Measurements from ENCODE around the gene ATIC.
"Not testable (repeated sequence)": the region's sequence is repeated elsewhere in the genome, so short reads cannot be mapped to it uniquely, and the experiment has no call there.

Gene ATIC

DNA sequence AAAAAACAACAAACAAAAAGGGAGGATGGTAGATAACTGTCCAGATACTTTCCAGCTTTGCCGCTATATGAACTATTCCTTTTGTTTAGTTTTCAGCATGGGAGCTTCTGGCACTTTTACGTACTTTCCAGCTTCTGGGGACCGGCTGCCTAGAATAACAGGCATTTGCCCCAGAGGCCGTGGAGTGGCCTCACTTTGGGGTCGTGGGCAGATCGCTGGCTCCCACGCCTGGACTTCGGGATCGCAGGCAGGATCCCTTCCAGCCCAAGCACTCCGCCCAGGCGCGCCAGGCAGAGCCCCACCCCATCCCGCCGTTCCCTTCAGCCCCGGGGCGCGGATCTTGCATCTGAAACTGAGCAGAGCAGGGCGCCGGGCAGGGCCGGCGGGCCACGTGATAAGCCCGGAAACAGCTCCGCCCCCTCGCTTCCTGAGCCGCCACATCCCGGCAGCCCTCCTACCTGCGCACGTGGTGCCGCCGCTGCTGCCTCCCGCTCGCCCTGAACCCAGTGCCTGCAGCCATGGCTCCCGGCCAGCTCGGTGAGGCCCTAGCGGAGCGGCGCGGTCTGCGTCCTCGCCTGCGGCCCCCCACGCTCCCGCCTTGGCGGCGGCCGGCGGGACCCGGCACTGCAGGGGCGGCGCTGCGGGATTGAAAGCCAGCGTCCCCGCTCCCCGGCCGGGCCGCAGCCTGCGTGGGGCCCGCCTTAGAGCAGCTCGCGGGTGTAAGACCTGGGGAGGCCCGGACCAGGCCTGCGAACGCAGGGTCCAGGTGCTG is at the start of gene ATIC:
Gene ATIC (plus strand): TSS at position 435 of the 772 bp plus-strand sequence. CDS start 84 bp downstream, at position 519.
- DNase-seq = peak; percentile 69 to 84 (median 76)

DNA sequence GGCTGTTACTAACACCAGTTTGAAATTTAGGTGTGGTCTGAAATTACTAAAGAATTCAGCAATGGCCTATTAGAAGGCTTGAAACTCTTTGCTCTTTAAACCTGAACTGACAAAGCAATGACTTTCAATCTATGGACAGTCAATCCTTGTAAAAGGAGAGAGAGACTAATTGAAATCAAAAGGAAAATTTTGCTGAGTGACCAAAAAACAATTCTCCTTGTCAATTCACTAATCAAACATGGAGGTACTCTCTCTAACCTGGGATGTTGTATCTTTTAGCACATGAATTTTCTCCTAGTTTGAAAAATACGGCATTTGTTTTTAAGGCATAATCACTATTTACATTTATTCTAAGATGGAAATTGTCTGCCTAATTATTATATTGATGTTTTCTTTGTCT is 49.6 kb upstream of the ATIC start:
- DNase-seq = no peak

DNA sequence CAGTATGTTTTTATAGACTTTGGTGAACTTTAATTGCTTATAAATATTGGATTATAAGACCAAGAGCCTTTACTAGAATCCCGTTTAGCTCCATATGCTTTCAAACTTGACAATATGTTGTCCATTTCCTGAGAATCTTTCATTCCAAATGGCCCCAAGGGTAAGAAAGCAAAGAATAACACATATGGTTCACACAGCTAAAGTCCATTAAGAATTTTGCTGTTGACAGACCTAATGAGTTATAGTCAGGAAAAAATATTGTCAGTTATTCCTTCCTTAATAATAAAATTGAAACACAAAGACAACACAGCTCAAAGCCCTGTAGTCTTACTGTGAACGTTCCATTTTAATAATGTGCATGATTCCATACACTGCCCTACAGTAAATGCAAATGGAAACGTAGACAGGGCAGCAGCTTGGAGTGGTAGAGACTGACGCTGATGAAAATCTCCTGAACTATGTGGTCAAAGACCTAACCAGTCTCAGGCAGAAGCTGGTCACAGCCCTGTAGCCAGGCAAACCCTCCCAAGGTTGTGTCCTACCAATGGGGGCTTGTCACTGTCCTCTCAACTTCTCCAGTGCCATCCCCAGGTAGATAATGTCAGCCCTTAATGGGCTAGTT is 49.0 kb upstream of the ATIC start:
- no peak for DNase-seq

DNA sequence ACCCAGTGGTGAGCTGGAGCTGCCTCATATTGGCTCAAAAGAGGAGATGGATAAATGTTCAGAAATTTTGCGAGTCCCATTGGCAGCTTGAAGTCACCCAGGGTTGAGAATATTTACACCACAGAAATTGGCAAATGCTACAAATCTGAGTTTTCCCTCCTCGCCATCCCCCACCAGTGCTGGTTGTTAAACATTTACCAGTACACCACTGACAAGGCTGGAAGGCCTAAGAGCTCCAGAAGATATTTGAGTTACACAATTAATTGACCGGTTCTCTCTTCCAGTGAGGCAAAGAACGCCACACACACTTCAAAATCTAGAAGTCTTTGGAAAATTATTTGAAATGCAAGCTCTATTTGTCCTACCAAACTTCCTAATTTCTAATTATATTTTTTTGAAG is 47.5 kb upstream of the ATIC start:
- DNase-seq = no peak

DNA sequence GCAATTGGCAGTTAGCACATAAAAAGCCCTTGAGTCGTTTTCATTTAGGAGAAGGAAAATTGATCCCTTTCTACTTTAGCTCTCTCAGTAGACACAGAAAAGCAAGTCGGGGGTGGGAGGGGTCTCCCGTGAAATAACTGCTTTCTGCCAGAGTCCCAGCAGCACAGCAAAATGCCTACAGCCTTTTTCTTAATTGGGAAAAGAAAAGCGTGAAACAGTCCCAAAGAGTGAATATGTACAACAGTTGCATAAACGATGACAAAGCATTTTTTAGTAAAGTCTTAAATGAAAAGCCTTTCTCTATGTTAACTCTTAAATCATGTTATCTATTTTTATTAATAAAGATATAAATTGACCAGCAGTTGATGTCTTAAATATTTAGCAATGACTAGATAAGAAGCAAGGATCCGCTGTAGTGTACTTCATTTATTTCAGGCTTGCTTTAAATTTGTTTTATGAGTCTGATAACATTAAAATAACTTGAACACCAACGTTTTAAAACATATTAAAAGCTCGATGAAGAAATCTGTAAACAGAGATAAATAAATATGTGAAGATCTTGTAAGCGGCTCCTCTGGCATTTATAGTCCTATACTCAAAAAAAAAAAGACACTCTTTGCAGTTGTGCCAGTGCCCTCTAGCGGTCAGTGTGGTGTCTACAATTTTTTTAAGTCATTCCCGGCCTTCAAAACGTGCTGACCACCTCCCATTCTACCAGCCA is 42.3 kb upstream of the ATIC start:
- DNase-seq = peak; percentile 17 to 27 (median 20)

DNA sequence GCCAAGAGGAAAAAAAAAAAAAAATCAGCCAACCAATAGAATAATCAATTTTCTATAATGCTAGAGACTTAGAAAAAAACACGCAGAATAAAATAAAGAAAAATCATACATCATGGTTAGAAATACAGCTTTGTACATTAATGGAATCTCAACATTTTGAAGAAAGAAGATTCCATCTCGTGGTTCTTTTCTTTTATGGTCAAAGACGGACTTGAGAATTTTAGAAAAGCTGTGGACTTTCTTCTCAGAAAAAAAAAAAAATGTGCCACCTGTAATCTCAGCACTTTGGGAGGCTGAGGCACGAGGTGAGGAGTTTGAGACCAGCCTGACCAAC is 41.8 kb upstream of the ATIC start:
- no peak for DNase-seq

DNA sequence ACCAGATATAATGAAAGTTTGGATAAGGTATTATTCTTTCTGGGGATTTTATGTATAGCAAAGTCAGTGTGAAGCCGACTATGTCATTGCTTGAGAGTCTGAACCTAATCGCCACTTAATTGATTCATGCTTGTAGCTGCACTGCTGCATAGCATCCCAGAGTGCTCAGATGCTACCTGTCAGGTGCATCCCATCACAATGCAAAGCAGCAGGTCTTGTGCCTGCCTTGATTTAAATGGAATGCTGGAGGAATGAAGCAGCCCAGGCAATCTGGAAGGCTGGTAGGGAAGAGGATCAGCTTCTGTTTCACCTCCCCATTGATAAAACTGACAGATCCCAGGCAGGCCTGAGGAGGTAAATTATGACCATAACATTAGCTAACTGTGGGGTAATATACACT is 40.4 kb upstream of the ATIC start:
- no peak for DNase-seq

DNA sequence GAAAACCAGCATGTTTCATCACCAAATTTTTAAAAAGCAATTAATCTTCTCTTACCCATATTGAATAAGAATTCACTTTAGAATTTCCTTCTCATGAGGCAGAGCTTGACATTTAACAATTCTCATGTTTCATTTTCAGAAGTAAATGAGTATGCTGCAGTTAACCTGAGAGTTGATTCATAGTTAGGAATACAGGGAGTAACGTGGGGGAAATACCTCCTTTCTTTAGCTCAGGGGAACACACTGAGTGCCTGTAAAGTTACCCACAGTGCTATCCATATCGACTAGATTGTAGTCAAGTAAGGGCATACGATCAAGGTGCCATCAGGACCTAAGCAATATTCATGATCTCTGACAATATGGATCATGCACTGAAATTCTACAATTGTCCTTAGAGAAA is 38.9 kb upstream of the ATIC start:
- no peak for DNase-seq

DNA sequence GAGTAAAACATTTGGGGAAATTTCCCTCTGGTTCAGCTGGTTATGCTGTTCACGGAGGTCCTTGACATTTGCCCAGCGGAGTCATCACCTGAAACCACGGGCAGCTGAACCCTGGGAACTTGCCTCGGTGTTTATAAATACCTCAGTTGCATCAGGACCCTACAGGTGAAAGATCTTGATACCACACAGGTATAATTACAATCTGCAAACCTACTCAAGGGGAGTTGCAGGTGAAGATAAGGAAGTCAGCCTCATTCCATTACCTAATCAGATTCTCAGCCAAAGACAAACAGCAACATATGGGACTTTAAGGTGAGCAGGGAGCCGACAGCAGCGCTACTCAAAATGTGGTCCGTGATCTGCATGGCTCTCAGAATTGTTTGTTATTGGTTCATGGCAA is 37.0 kb upstream of the ATIC start:
- no peak for DNase-seq

DNA sequence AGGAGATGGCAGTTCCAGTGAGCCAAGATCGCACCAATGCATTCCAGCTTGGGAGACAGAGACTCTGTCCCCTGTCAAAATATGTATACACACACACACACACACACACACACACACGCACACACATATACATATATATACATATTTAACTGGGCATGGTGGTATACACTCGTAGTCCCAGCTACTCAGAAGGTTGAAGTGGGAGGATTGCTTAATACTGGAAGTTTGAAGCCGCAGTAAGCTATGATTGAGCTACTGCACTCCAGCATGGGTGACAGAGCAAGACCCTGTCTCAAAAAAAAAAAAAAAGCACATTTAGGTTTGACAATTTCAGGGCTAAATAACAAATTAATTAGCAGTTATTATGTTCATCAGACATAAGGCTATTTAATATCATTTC is 36.0 kb upstream of the ATIC start:
- no peak for DNase-seq

DNA sequence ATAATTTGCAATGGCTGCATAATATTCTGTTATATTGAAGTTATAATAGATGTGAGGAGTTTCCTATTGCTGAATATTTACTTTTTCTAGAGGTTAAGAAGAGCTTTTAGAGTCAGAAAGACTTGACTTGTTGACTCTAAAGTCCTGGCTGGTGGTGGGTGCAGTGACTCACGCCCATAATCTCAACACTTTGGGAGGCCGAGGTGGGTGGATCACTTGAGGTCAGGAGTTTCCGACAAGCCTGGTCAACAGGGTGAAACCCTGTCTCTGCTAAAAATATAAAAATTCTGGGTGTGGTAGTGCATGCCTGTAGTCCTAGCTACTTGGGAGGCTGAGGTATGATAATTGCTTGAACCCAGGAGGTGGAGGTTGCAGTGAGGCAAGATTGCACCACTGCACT is 33.9 kb upstream of the ATIC start:
- no peak for DNase-seq

DNA sequence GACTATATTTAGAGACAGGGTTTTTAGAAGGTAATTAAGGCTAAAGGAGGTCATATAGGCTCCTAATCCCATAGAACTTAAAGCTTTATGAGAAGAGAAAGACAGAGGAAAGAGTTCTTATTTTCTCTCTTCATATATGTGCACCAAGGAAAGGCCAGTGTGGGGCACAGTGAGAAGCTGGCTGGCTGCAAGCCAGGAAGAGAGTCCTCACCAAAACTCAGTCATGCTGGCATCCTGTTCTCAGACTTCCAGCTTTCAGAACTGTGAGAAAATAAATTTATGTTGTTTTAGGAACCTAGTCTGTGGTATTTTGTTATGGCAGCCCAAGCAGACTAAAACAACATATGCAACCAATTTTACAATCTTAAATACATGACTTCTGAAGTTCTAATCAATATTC is 31.5 kb upstream of the ATIC start:
- no peak for DNase-seq

DNA sequence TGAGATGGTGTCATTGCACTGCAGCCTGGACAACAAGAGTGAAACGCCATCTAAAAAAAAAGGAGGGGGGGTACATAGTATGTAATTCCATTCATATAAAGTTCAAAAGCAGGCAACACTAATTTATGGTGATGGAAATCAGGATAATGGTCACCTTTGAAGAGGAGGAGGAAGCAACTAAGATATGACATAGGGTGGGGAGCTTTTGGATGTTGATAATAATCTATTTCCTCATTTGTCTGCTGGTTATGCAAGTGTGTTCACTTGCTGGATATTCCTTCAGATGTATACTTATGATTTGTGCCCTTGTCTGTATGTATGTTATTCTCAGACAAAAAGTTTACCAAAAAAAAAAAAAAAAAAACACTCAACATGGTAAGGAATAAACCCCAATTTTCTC is 28.6 kb upstream of the ATIC start:
- no peak for DNase-seq

DNA sequence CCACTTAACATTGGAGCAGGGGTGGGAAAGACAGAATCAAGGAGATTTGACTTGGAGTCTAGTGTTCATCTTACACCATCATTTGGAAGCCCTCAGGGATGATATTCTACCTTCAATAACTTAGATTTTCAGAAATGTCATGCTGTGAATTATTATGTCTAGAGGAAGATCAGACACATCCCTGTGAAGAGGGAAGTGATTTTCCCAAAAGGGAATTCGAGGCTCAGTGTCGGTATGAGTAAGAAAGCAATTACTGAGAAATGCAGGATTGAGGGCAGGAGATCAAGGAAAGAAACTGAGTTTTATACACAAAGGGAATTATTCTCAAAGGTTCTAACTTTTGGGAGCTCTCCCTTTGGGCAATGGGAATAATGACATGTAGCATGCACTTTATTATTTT is 25.6 kb upstream of the ATIC start:
- no peak for DNase-seq

DNA sequence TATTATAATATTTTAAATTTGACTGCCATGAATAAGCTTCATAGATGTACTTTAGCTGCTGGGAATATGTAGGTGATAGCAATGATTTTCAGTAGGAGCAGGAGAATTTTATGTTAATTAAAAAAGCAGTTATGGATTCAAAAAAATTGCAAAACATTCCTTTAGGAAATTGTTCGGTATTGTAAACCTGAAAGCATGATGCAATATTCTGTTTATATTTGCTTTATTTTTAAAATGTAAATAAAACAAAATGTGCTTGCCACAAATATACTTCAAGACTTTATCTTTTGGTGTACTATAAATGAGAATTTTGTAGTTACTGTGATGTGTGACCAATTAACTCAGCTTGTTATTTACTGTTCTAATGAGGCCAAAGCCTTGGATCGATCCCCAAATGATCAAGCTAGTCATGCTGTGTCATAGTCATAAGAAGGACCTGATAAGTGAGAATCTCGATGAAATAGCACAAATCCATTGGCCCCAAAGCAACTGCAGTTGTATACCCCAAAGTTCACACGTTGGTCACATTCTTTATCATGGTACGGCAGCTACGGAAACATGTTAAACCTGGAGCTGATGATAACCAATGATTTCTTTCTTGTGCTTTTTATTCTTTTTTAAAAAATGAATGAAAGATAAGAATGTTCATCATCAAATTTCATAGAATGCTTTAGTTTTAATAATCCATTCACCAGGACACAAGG is 23.6 kb upstream of the ATIC start:
- no peak for DNase-seq

DNA sequence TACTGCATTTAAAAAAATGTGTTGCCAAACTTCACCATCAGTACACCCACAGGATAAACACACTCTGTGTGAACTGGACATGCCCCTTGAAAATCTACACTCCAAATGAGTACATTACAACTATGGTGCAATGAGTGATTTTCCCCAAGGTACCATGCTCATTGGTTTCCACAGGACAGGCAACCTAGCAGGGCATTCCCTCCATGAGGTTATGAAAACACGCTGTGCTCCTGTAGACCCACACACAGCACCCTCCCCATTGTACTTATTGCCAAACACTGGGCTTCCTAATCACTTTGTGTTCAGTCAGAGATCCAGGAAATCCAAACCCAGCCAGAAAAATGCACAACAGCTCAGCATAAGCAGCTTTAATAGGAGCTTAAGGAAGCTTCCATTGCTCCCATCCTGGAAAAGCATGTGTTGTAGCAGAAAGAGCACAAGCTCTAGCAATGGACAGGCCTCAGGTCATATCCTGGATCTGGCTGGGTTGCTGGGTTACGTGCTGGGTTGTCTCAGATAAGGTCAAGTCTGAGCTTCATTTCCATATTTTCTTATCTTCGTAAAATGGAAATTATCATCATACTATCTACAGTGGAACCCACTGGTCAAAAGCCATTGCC is 20.8 kb upstream of the ATIC start:
- DNase-seq = no peak

DNA sequence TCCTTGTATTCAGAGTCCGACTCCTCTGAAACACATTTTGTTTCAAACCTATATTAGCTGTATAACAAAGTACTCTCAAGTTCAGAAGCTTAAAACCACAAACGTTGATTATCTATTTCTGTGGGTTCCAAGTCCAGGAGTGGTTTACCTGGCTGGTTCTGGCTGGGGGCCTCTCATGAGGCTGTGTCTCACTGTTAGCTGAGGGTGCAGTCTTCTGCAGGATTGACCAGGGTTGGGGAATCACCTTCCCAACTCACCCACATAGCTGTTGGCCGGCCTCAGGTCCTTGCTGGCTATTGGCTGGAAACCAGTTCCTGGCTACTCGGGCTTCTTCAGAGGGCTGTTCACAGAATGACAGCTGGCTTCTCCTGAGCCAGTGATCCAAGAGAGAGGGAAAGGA is 18.0 kb upstream of the ATIC start:
- no peak for DNase-seq

DNA sequence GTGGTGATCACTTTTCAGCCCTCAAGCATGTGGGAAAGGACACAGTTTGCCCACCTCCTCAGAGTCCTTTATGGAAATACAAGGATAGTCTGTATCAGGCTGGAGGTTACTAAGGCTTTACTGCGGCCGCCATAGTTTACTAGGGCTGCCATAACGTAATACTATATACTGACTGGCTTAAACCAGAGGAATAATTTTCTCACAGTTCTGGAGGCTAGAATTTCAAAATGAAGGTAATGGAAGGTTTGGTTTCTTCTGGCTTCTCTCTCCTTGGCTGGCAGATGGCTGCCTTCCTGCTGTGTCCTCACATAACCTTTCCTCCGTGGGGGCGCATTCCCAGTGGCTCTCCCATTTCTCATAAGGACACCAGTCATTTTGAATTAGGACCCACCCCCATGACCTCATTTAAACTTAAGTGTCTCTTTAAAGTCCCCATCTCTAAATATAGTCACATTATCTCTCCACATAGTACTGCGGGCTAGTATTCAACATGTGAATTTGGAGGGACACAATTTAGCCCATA is 12.5 kb upstream of the ATIC start:
- no peak for DNase-seq

DNA sequence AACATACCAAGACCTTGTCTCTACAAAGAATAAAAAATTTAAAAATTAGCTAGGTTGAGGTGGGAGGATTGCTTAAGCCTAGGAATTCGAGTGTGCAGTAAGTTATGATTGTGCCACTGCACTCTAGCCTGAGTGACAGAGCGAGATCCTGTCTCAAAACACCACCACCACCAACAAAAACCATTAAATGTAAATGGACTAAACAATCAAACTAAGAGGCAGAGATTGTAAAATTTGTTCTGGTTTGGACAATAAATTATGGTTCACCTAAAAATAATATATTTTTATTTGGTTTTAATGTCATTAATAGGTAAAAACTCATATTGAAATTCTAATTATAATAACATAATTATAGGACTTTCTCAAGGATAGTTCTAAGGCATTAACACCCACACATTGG is 9.9 kb upstream of the ATIC start:
- no peak for DNase-seq

DNA sequence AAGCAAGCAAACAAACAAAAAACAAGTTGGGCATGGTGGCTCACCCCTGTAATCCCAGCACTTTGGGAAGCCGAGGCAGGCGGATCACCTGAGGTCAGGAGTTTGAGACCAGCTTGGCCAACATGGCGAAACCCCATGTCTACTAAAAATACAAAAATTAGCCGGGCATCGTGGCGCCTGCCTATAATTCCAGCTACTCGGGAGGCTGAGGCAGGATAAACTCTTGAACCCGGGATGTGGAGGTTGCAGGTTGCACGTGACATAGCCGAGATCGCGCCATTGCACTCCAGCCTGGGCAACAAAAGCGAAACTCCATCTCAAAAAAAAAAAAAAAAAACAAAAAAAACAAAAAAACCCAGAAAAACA is 617 bp upstream of the ATIC start:
- DNase-seq = not testable (repeated sequence)

DNA sequence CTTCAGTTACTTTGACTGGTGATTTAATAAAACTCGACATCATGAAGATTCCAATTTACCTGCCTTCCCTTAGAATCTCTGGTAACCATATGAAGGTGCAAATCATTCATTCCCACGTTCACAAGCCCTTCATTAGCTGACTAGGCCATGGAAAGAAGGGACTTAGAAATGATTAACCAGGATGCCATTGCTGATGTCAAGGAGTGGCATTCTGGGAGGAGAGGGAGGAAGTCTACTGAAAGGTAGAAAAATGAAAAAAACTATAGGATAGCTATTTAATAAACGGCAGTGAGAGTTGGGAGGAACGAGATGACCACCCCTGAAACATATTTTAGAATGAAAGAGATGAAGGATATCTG is 1.4 kb downstream of the ATIC start:
- DNase-seq = no peak

DNA sequence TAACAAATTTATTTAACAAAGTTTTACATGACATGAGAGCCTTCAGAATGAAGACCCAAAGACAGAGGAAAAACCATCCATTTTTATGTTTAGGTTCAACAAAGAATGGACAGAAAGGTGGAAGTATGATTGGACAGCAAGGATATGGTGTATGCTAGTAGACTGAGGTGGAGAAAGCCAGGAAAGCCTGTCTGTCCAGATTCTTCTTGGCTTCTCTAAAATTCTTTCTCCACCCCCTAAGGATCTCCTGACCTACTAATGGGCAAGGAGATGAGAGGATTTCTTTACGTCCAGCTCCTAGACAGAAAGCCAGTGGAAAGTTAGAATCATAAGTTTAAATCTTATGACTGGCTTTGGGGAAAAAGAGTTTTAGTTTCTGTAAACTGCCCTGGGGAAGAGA is 3.0 kb downstream of the ATIC start:
- DNase-seq = no peak

DNA sequence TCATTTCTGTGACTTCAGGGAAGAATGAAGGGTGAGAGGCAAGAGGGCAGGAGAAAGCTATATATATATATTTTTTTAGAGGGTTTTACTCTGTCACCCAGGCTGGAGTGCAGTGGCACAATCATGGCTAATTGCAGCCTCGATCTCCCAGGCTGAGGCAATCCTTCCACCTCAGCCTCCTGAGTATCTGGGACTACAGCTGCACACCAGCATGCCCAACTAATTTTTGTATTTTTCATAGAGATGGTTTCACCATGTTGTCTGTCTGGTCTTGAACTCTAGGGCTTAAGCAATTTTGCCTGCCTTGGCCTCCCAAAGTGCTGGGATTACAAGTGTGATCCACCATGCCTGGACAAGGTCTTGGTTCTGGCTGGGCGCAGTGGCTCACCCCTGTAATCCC is 3.4 kb downstream of the ATIC start:
- DNase-seq = no peak

Data from activated CD4-positive, CD25-positive, alpha-beta regulatory T cell (primary cell).